ENCODE measurements around the gene TAAR2.

- TF ChIP-seq CTCF (IDR thresholded peaks at IDR 0.05; ENCODE audit: insufficient read depth, low read depth, low read length): no peak
- no peak for TF ChIP-seq EZH2 (IDR thresholded peaks at IDR 0.05; ENCODE audit: insufficient read depth, low read length)
Measured at GRCh38 chr6:132590362-132590761, 33.7 kb downstream of the TAAR2 start.
